Adrenal gland (tissue), 12 donors: ENCODE data around the gene CTBP2. TPM values are rescaled to one million over a fixed set of nuclear protein-coding genes. Genes with fewer than 3 reads are reported as not detected.
A peak's percentile ranks its signal among the peaks of the same experiment; 100 is the strongest.

Source experiments
- DNase-seq, 7 donors: peaks; one replicate each; pipeline ENCODE4 v3.0.0-alpha.2; 2019 to 2020
- H3K27ac ChIP-seq, 5 donors: fragments of 200-600 bp; sonication (generic) in 4 of 5; 1 replicate in 3 of 5; 2 replicates in 2 of 5; pipeline versions ENCODE4 v1.5.1 to v1.8.0; 2016 to 2020; ENCODE audit warnings: mild to moderate bottlenecking in 1 of 5
- H3K27me3 ChIP-seq: fragments of 200-600 bp; 2 replicates; pipeline ENCODE4 v1.8.0; 2021
- H3K36me3 ChIP-seq, 2 donors: fragments of 200-600 bp; replicated peaks in 1 of 2; 1 replicate in 1 of 2; 2 replicates in 1 of 2; pipeline versions ENCODE4 v1.5.1 to v1.8.0; 2018 to 2022
- H3K4me1 ChIP-seq, 2 donors: fragments of 200-600 bp; replicated peaks in 1 of 2; 1 replicate in 1 of 2; 2 replicates in 1 of 2; pipeline versions ENCODE4 v1.5.1 to v1.8.0; 2018 to 2021
- H3K4me3 ChIP-seq, 4 donors: fragments of 200-600 bp; sonication (generic) in 3 of 4; one replicate each; pipeline ENCODE4 v1.5.1; 2016 to 2018
- H3K9me3 ChIP-seq, 3 donors: fragments of 200-600 bp; sonication (generic) in 1 of 3; replicated peaks in 1 of 3; 1 replicate in 2 of 3; 2 replicates in 1 of 3; pipeline versions ENCODE4 v1.5.1 to v1.8.0; 2016 to 2021
- CTCF ChIP-seq, 6 experiments: fragments of 450-650 bp in 4 of 6; fragments of 200-600 bp in 2 of 6; sonication (generic) in 1 of 6; IDR thresholded peaks; 1 replicate in 5 of 6; 2 replicates in 1 of 6; pipeline versions ENCODE4 v1.5.1 to v1.8.0; 2016 to 2021; ENCODE audit warnings: antibody characterized with exemption in 6 of 6, mild to moderate bottlenecking in 2 of 6, moderate library complexity in 1 of 6
- POLR2A ChIP-seq, 2 donors: fragments of 450-650 bp; IDR thresholded peaks; one replicate each; pipeline ENCODE4 v1.6.1; 2017; ENCODE audit warnings: antibody characterized with exemption in 2 of 2, mild to moderate bottlenecking in 2 of 2, moderate library complexity in 1 of 2
- WGBS, 4 donors: extraction: QIAGEN DNeasy Blood & Tissue Kit in 2 of 4; methylation state at CpG; one replicate each; pipeline versions ENCODE4 v1.1.5 to v1.1.7; 2013 to 2017; 5-methylcytosine and 5-hydroxymethylcytosine counted together
- intact Hi-C, 2 donors: fragments of 100-400 bp; cut with DNase I; formaldehyde crosslinking; loops; one replicate each; pipeline versions ENCODE4 v1.14.1 to v1.15.0; 2022 to 2023
- polyA plus RNA-seq, 3 donors: library from polyadenylated mRNA; stranded (reverse); fragments of 200-250 nt in 2 of 3; fragments of 350-450 nt in 1 of 3; fragmentation: Illumina TruSeq in 1 of 3; extraction: RNeasy Lipid Tissue Mini Kit (QIAGEN cat#74804) in 1 of 3; gene quantifications; one replicate each; pipeline ENCODE4 v1.2.3, GENCODE V29; 2013 to 2014
- total RNA-seq, 9 donors: library from RNA; depleted of rRNA in 4 of 9; stranded (reverse); fragments of >200 nt in 4 of 9; fragments of 120-200 nt in 1 of 9; fragmentation: NEBNext Ultra II Directional in 1 of 9; extraction: Animal tissue kit (Norgen Biotek cat#: 25700) in 1 of 9; gene quantifications; one replicate each; pipeline versions ENCODE4 v1.1.0 to v1.2.4, GENCODE V29; 2013 to 2023
- donor health status: healthy with polysubstance abuse.
- donor health status: Bipolar disorder and iron deficiency.
- donor health status: DM: yes; HTN: yes; CAD: no.
- donor health status: DM: no; HTN: no; CAD: no.
- donor health status: DM: no; HTN: no; CAD: no.
- donor health status: DM: yes; HTN: yes; CAD: no.

CTBP2 gene
- total and polyA plus RNA-seq, 12 donors = 25.3 to 66.5 (median 45.7) TPM

- Histone ChIP-seq H3K27me3 (no peaks in the 10 kb centered on the region), H3K9me3 (no peaks in the 10 kb centered on the region), H3K4me3 (no peak overlapping the region), H3K27ac (peak overlapping the region in 2 of 5 donors; percentile 5 to 45), H3K4me1 (peaks cover 6 to 14% of the 10 kb centered on the region in 2 donors), H3K36me3 (peaks cover 0 to 7% of the 10 kb centered on the region in 2 donors)
- intact Hi-C loops = no loop called here
- no peak for TF ChIP-seq CTCF (IDR thresholded peaks at IDR 0.05)
- TF ChIP-seq POLR2A (IDR thresholded peaks at IDR 0.05) = no peak
- 79 to 85% (median 80%) methylated on average over 14 of the region's 14 CpGs for WGBS, 4 donors
- no peak for DNase-seq
Observed at GRCh38 chr10:125076891-125077541, 83.3 kb downstream of the CTBP2 start.

GRCh38 chr10:125076121-125076825, 84.1 kb downstream of the CTBP2 start:
- H3K4me3 ChIP-seq = no peak overlapping the region
- WGBS, 4 donors = 80 to 85% (median 83%) methylated on average over 13 to 15 of the region's 15 CpGs
- intact Hi-C loops = no loop called here
- H3K9me3 ChIP-seq = no peaks in the 10 kb centered on the region
- no peak for TF ChIP-seq POLR2A (IDR thresholded peaks at IDR 0.05)
- TF ChIP-seq CTCF (IDR thresholded peaks at IDR 0.05) = no peak
- H3K27ac ChIP-seq = peak overlapping the region in 2 of 5 donors; percentile 26 to 45
- DNase-seq = no peak
- no peaks in the 10 kb centered on the region for H3K27me3 ChIP-seq
- peaks cover 0 to 7% of the 10 kb centered on the region in 2 donors for H3K4me1 ChIP-seq
- peaks cover 0 to 7% of the 10 kb centered on the region in 2 donors for H3K36me3 ChIP-seq

- no peak for DNase-seq
- Histone ChIP-seq H3K4me1 (peaks cover 0 to 2% of the 10 kb centered on the region in 2 donors), H3K27me3 (no peaks in the 10 kb centered on the region), H3K4me3 (no peak overlapping the region), H3K27ac (no peak overlapping the region), H3K36me3 (peaks cover 0 to 7% of the 10 kb centered on the region in 2 donors), H3K9me3 (no peaks in the 10 kb centered on the region)
- intact Hi-C loops = no loop called here
- TF ChIP-seq CTCF (IDR thresholded peaks at IDR 0.05) = no peak
- TF ChIP-seq POLR2A (IDR thresholded peaks at IDR 0.05) = no peak
Observed at GRCh38 chr10:125073996-125074395, 86.4 kb downstream of the CTBP2 start.

GRCh38 chr10:125072794-125073193, 87.6 kb downstream of the CTBP2 start:
- Histone ChIP-seq H3K27ac (no peak overlapping the region), H3K9me3 (no peaks in the 10 kb centered on the region), H3K4me3 (no peak overlapping the region), H3K36me3 (peaks cover 0 to 7% of the 10 kb centered on the region in 2 donors), H3K27me3 (no peaks in the 10 kb centered on the region), H3K4me1 (peaks cover 0 to 6% of the 10 kb centered on the region in 2 donors)
- 75 to 90% (median 80%) methylated on average over 4 of the region's 4 CpGs for WGBS, 4 donors
- intact Hi-C loops = no loop called here
- TF ChIP-seq CTCF (IDR thresholded peaks at IDR 0.05) = no peak
- no peak for TF ChIP-seq POLR2A (IDR thresholded peaks at IDR 0.05)
- DNase-seq = no peak
